ENCODE data around the gene CBLB.

CBLB gene

DNA sequence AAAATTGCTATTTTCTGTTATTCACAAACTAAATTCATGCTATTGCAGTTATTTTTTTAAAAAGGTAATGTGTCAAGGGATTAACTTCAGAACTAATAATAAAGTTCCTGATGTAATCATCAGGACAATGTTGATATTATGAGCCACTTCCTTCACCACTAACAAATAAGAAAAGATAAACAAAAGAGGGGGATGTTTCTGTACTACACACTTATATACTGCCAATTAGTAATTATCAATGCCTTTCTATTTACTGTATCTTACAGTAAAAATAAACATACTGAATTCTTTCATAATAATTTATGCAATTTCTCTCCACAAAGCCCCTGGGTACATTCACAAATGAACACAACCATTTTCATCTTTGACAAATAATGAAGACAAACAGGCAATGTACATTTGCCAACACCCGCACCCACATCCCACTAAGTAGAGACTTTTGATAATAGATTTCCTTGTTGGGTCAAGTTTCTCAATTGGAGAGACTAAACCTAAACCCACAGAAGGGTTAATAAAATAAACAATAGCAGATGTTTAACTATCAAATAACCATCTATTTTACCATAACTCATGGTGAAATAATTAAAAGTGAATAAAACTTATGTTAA is 3.7 kb downstream of the CBLB start:
- Histone ChIP-seq H2AK5ac (ENCODE audit: low read depth, low read length) (no peak overlapping the region), H2BK12ac (ENCODE audit: low read length) (no peak overlapping the region), H3K27ac (replicated peaks; ENCODE audit: low read length) (no peak overlapping the region), H2BK15ac (ENCODE audit: low read length) (no peak overlapping the region), H3K36me3 (replicated peaks in 1 of 2; ENCODE audit: control insufficient read depth in 2 of 2, insufficient read depth in 2 of 2, low read length in 2 of 2) (peaks cover 0 to 53% of the 10 kb centered on the region in 2 donors), H4K91ac (ENCODE audit: low read depth, low read length, poor library complexity) (no peak overlapping the region), H2BK120ac (ENCODE audit: low read depth, low read length) (no peak overlapping the region), H3K4me3 (ENCODE audit: low read length in 2 of 2) (no peak overlapping the region), H3K4me2 (ENCODE audit: insufficient read depth, low read length, poor library complexity, severe bottlenecking) (no peak overlapping the region), H3K4me1 (ENCODE audit: control insufficient read depth in 2 of 2, insufficient read depth in 1 of 2, low read depth in 1 of 2, low read length in 2 of 2) (peaks cover 0 to 2% of the 10 kb centered on the region in 2 donors), H2BK5ac (ENCODE audit: low read length) (no peak overlapping the region), H3K14ac (ENCODE audit: low read length) (no peak overlapping the region), H3K9ac (ENCODE audit: low read depth, low read length, poor library complexity) (no peak overlapping the region), H3K9me3 (replicated peaks in 1 of 2; ENCODE audit: control insufficient read depth in 2 of 2, insufficient read depth in 1 of 2, low read depth in 1 of 2, low read length in 2 of 2) (peaks cover 0 to under 1% of the 10 kb centered on the region in 2 donors), H3K4ac (ENCODE audit: low read length) (no peak overlapping the region), H4K8ac (ENCODE audit: low read depth, low read length) (no peak overlapping the region), H3K79me1 (ENCODE audit: low read depth, low read length) (no peaks in the 10 kb centered on the region), H3K18ac (ENCODE audit: low read length) (no peak overlapping the region), H2AFZ (ENCODE audit: low read length) (no peak overlapping the region), H3K23ac (ENCODE audit: low read depth, low read length, poor library complexity) (no peak overlapping the region), H3K27me3 (ENCODE audit: control insufficient read depth in 3 of 3, insufficient read depth in 3 of 3, low read depth in 1 of 3, low read length in 3 of 3) (peaks cover 0 to 2% (median 0%) of the 10 kb centered on the region in 3 experiments)
- WGBS, 2 donors (ENCODE audit: extremely low coverage in 2 of 2, insufficient read length in 2 of 2, insufficient replicate concordance in 1 of 2) = no CpG with 5 or more reads among the region's 1 CpG
- no peak for DNase-seq (ENCODE audit: low spot score)

DNA sequence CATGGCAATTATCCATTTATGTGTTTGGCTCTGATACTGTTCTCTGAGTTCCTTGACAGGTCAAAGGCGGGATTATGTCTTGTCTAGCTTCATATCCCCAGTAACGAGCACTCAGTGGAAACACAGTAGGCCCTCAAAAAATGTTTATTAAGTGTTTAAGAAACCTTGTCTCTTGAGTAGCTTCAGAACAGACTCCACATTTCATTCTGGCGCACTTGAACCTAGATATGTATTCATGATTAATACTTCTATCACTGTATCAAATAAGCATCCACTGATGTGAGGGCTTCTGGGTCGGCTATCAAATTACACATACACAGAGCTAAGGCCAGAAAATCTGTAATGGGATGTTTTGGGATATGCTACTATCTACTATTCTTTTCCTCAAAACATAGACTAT is 4.6 kb downstream of the CBLB start:
- no peak overlapping the region for H2AK5ac ChIP-seq (ENCODE audit: low read depth, low read length)
- no peak overlapping the region for H2BK120ac ChIP-seq (ENCODE audit: low read depth, low read length)
- peaks cover 0 to 2% of the 10 kb centered on the region in 2 donors for H3K4me1 ChIP-seq (ENCODE audit: control insufficient read depth in 2 of 2, insufficient read depth in 1 of 2, low read depth in 1 of 2, low read length in 2 of 2)
- peaks cover 0 to 2% (median 0%) of the 10 kb centered on the region in 3 experiments for H3K27me3 ChIP-seq (ENCODE audit: control insufficient read depth in 3 of 3, insufficient read depth in 3 of 3, low read depth in 1 of 3, low read length in 3 of 3)
- no peak overlapping the region for H3K9ac ChIP-seq (ENCODE audit: low read depth, low read length, poor library complexity)
- H2BK15ac ChIP-seq (ENCODE audit: low read length) = no peak overlapping the region
- H3K36me3 ChIP-seq (replicated peaks in 1 of 2; ENCODE audit: control insufficient read depth in 2 of 2, insufficient read depth in 2 of 2, low read length in 2 of 2) = peaks cover 0 to 60% of the 10 kb centered on the region in 2 donors
- no peak for DNase-seq (ENCODE audit: low spot score)
- H2AFZ ChIP-seq (ENCODE audit: low read length) = no peak overlapping the region
- no peak overlapping the region for H2BK12ac ChIP-seq (ENCODE audit: low read length)
- H3K4me3 ChIP-seq (ENCODE audit: low read length in 2 of 2) = no peak overlapping the region
- no peak overlapping the region for H2BK5ac ChIP-seq (ENCODE audit: low read length)
- H4K8ac ChIP-seq (ENCODE audit: low read depth, low read length) = no peak overlapping the region
- H4K91ac ChIP-seq (ENCODE audit: low read depth, low read length, poor library complexity) = no peak overlapping the region
- no CpG with 5 or more reads among the region's 4 CpGs for WGBS, 2 donors (ENCODE audit: extremely low coverage in 2 of 2, insufficient read length in 2 of 2, insufficient replicate concordance in 1 of 2)
- H3K4me2 ChIP-seq (ENCODE audit: insufficient read depth, low read length, poor library complexity, severe bottlenecking) = no peak overlapping the region
- H3K27ac ChIP-seq (replicated peaks; ENCODE audit: low read length) = no peak overlapping the region
- peaks cover 0 to 5% of the 10 kb centered on the region in 2 donors for H3K9me3 ChIP-seq (replicated peaks in 1 of 2; ENCODE audit: control insufficient read depth in 2 of 2, insufficient read depth in 1 of 2, low read depth in 1 of 2, low read length in 2 of 2)
- no peak overlapping the region for H3K4ac ChIP-seq (ENCODE audit: low read length)
- H3K18ac ChIP-seq (ENCODE audit: low read length) = no peak overlapping the region
- no peak overlapping the region for H3K14ac ChIP-seq (ENCODE audit: low read length)
- H3K79me1 ChIP-seq (ENCODE audit: low read depth, low read length) = no peaks in the 10 kb centered on the region
- no peak overlapping the region for H3K23ac ChIP-seq (ENCODE audit: low read depth, low read length, poor library complexity)

DNA sequence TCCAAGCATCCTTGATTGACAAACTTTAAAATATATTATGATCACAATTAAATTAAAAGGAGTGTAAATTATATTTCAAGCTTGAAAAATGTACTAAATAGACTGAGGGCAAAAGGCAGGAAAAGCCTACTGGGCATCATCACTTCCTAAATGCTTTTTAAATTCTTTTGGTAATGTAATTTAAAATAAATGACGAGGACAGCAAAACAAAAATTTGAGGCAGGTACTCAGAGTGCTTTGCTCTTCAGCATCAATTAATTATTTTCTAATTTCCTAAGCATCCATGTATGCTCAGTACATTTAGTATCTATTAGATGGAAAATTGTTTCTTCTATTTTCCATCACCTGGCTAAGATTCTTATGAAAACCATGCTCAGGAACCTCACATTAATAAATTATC is 5.2 kb downstream of the CBLB start:
- no peak overlapping the region for H3K4me2 ChIP-seq (ENCODE audit: insufficient read depth, low read length, poor library complexity, severe bottlenecking)
- no peak overlapping the region for H2AK5ac ChIP-seq (ENCODE audit: low read depth, low read length)
- H2BK15ac ChIP-seq (ENCODE audit: low read length) = no peak overlapping the region
- no peak overlapping the region for H2BK12ac ChIP-seq (ENCODE audit: low read length)
- no CpG with 5 or more reads among the region's 1 CpG for WGBS, 2 donors (ENCODE audit: extremely low coverage in 2 of 2, insufficient read length in 2 of 2, insufficient replicate concordance in 1 of 2)
- H3K9me3 ChIP-seq (replicated peaks in 1 of 2; ENCODE audit: control insufficient read depth in 2 of 2, insufficient read depth in 1 of 2, low read depth in 1 of 2, low read length in 2 of 2) = peaks cover 0 to 5% of the 10 kb centered on the region in 2 donors
- H3K14ac ChIP-seq (ENCODE audit: low read length) = no peak overlapping the region
- H3K36me3 ChIP-seq (replicated peaks in 1 of 2; ENCODE audit: control insufficient read depth in 2 of 2, insufficient read depth in 2 of 2, low read length in 2 of 2) = peaks cover 0 to 66% of the 10 kb centered on the region in 2 donors
- H2BK120ac ChIP-seq (ENCODE audit: low read depth, low read length) = no peak overlapping the region
- H3K18ac ChIP-seq (ENCODE audit: low read length) = no peak overlapping the region
- no peak overlapping the region for H3K23ac ChIP-seq (ENCODE audit: low read depth, low read length, poor library complexity)
- DNase-seq (ENCODE audit: low spot score) = no peak
- H3K9ac ChIP-seq (ENCODE audit: low read depth, low read length, poor library complexity) = no peak overlapping the region
- no peak overlapping the region for H2AFZ ChIP-seq (ENCODE audit: low read length)
- peaks cover 0 to 2% (median 0%) of the 10 kb centered on the region in 3 experiments for H3K27me3 ChIP-seq (ENCODE audit: control insufficient read depth in 3 of 3, insufficient read depth in 3 of 3, low read depth in 1 of 3, low read length in 3 of 3)
- H3K4ac ChIP-seq (ENCODE audit: low read length) = no peak overlapping the region
- H4K91ac ChIP-seq (ENCODE audit: low read depth, low read length, poor library complexity) = no peak overlapping the region
- H3K79me1 ChIP-seq (ENCODE audit: low read depth, low read length) = no peaks in the 10 kb centered on the region
- no peak overlapping the region for H2BK5ac ChIP-seq (ENCODE audit: low read length)
- H3K4me1 ChIP-seq (ENCODE audit: control insufficient read depth in 2 of 2, insufficient read depth in 1 of 2, low read depth in 1 of 2, low read length in 2 of 2) = peaks cover 0 to 2% of the 10 kb centered on the region in 2 donors
- H4K8ac ChIP-seq (ENCODE audit: low read depth, low read length) = no peak overlapping the region
- H3K4me3 ChIP-seq (ENCODE audit: low read length in 2 of 2) = no peak overlapping the region
- H3K27ac ChIP-seq (replicated peaks; ENCODE audit: low read length) = no peak overlapping the region

DNA sequence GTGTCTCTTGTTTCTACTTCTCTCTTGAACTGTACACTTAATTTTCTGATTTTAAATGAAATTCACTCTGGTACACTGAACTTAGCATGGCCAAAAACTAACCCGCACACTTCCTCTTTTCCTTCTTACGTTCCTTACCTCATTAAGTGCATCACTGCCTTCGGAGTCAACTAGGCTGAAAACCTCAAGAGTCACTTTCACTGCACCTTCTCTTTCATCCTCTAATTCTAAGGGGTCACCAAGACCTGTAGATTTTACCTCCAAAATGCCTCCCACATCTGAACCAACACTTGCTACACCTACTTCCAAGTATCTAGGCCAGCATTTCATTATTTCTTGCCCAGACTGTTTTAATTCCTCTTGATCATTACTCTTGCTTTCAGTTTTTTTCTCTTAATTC is 6.6 kb downstream of the CBLB start:
- no CpG with 5 or more reads among the region's 3 CpGs for whole genome bisulfite sequencing, 2 donors (ENCODE audit: extremely low coverage in 2 of 2, insufficient read length in 2 of 2, insufficient replicate concordance in 1 of 2)

More for the DNA sequence above, 6.6 kb downstream of the CBLB start:
- Histone ChIP-seq H3K27ac (replicated peaks; ENCODE audit: low read length) (no peak overlapping the region), H3K23ac (ENCODE audit: low read depth, low read length, poor library complexity) (no peak overlapping the region), H3K4me2 (ENCODE audit: insufficient read depth, low read length, poor library complexity, severe bottlenecking) (no peak overlapping the region), H3K4me1 (ENCODE audit: control insufficient read depth in 2 of 2, insufficient read depth in 1 of 2, low read depth in 1 of 2, low read length in 2 of 2) (peaks cover 0 to under 1% of the 10 kb centered on the region in 2 donors), H2BK5ac (ENCODE audit: low read length) (no peak overlapping the region), H3K4ac (ENCODE audit: low read length) (no peak overlapping the region), H3K79me1 (ENCODE audit: low read depth, low read length) (no peaks in the 10 kb centered on the region), H2BK15ac (ENCODE audit: low read length) (no peak overlapping the region), H3K9ac (ENCODE audit: low read depth, low read length, poor library complexity) (no peak overlapping the region), H3K27me3 (ENCODE audit: control insufficient read depth in 3 of 3, insufficient read depth in 3 of 3, low read depth in 1 of 3, low read length in 3 of 3) (no peaks in the 10 kb centered on the region), H2BK12ac (ENCODE audit: low read length) (no peak overlapping the region), H3K36me3 (replicated peaks in 1 of 2; ENCODE audit: control insufficient read depth in 2 of 2, insufficient read depth in 2 of 2, low read length in 2 of 2) (peaks cover 0 to 80% of the 10 kb centered on the region in 2 donors), H3K14ac (ENCODE audit: low read length) (no peak overlapping the region), H3K4me3 (ENCODE audit: low read length in 2 of 2) (no peak overlapping the region), H3K9me3 (replicated peaks in 1 of 2; ENCODE audit: control insufficient read depth in 2 of 2, insufficient read depth in 1 of 2, low read depth in 1 of 2, low read length in 2 of 2) (peaks cover 0 to 5% of the 10 kb centered on the region in 2 donors), H2BK120ac (ENCODE audit: low read depth, low read length) (no peak overlapping the region), H4K8ac (ENCODE audit: low read depth, low read length) (no peak overlapping the region), H3K18ac (ENCODE audit: low read length) (no peak overlapping the region), H2AFZ (ENCODE audit: low read length) (no peak overlapping the region), H4K91ac (ENCODE audit: low read depth, low read length, poor library complexity) (no peak overlapping the region), H2AK5ac (ENCODE audit: low read depth, low read length) (no peak overlapping the region)
- DNase-seq (ENCODE audit: low spot score) = no peak
